KOPT-K1 (cell line): ENCODE data around the gene C1S.

ENCODE experiments used
- H3K27ac ChIP-seq: fragments of 200-600 bp; sonication (generic); 2 replicates; pipeline ENCODE4 v1.5.1; 2016; ENCODE audit warnings: antibody characterized with exemption, mild to moderate bottlenecking, low read depth, low read length; ENCODE audit not compliant: poor library complexity, severe bottlenecking
- H3K36me3 ChIP-seq: fragments of 200-600 bp; sonication (generic); 2 replicates; pipeline ENCODE4 v1.5.1; 2017; ENCODE audit warnings: antibody characterized with exemption, mild to moderate bottlenecking, low read length, moderate library complexity; ENCODE audit not compliant: insufficient read depth
- H3K9me3 ChIP-seq: fragments of 200-600 bp; sonication (generic); 2 replicates; pipeline ENCODE4 v1.5.1; 2017; ENCODE audit warnings: antibody characterized with exemption, low read length, mild to moderate bottlenecking; ENCODE audit not compliant: insufficient read depth, poor library complexity, severe bottlenecking

The C1S gene

GRCh38 chr12:7079826-7080125, 19.3 kb downstream of the C1S start:
- Histone ChIP-seq H3K9me3 (no peaks in the 10 kb centered on the region), H3K27ac (no peak overlapping the region), H3K36me3 (no peaks in the 10 kb centered on the region; the same call in 1 of the 2 replicates)

GRCh38 chr12:7081037-7081436, 20.5 kb downstream of the C1S start:
- Histone ChIP-seq H3K27ac (no peak overlapping the region), H3K9me3 (no peaks in the 10 kb centered on the region)

GRCh38 chr12:7083125-7083524, 22.6 kb downstream of the C1S start:
- no peaks in the 10 kb centered on the region; the same call in 1 of the 2 replicates for H3K36me3 ChIP-seq
- H3K9me3 ChIP-seq = no peaks in the 10 kb centered on the region
- no peak overlapping the region for H3K27ac ChIP-seq

More at GRCh38 chr12:7081037-7081436, 20.5 kb downstream of the C1S start:
- H3K36me3 ChIP-seq = no peaks in the 10 kb centered on the region; the same call in 1 of the 2 replicates

GRCh38 chr12:7089196-7089871, 28.8 kb downstream of the C1S start:
- Histone ChIP-seq H3K36me3 (no peaks in the 10 kb centered on the region; the same call in 1 of the 2 replicates), H3K9me3 (no peaks in the 10 kb centered on the region), H3K27ac (no peak overlapping the region)

GRCh38 chr12:7090222-7090998, 29.9 kb downstream of the C1S start:
- Histone ChIP-seq H3K27ac (no peak overlapping the region), H3K36me3 (no peaks in the 10 kb centered on the region), H3K9me3 (no peaks in the 10 kb centered on the region)

- Histone ChIP-seq H3K27ac (no peak overlapping the region), H3K36me3 (no peaks in the 10 kb centered on the region), H3K9me3 (no peaks in the 10 kb centered on the region)
These were observed 30.7 kb downstream of the C1S start for GRCh38 chr12:7091171-7091570.

GRCh38 chr12:7091660-7092228, 31.2 kb downstream of the C1S start:
- peak overlapping the region; percentile 41 for H3K27ac ChIP-seq

GRCh38 chr12:7092229-7092985, 31.9 kb downstream of the C1S start, which contains the start of gene C1R:
Gene C1R (minus strand): TSS chr12:7092445. CDS start chr12:7092388, 57 bp downstream.
- Histone ChIP-seq H3K36me3 (no peaks in the 10 kb centered on the region), H3K27ac (peak within 1 kb of the TSS; percentile 41), H3K9me3 (no peaks in the 10 kb centered on the region)

More at GRCh38 chr12:7091660-7092228, 31.2 kb downstream of the C1S start:
- no peaks in the 10 kb centered on the region for H3K9me3 ChIP-seq
- no peaks in the 10 kb centered on the region for H3K36me3 ChIP-seq

GRCh38 chr12:7092986-7093460, 32.5 kb downstream of the C1S start:
- H3K36me3 ChIP-seq = no peaks in the 10 kb centered on the region
- no peak overlapping the region for H3K27ac ChIP-seq
- H3K9me3 ChIP-seq = no peaks in the 10 kb centered on the region

- Histone ChIP-seq H3K36me3 (no peaks in the 10 kb centered on the region), H3K27ac (no peak overlapping the region), H3K9me3 (no peaks in the 10 kb centered on the region)
These were observed 33.0 kb downstream of the C1S start for GRCh38 chr12:7093486-7093885.

GRCh38 chr12:7093892-7094291, 33.4 kb downstream of the C1S start:
- Histone ChIP-seq H3K36me3 (no peaks in the 10 kb centered on the region), H3K9me3 (no peaks in the 10 kb centered on the region), H3K27ac (no peak overlapping the region)

GRCh38 chr12:7096006-7096932, 35.8 kb downstream of the C1S start:
- Histone ChIP-seq H3K9me3 (no peaks in the 10 kb centered on the region), H3K27ac (no peak overlapping the region), H3K36me3 (no peaks in the 10 kb centered on the region)

GRCh38 chr12:7096979-7097378, 36.5 kb downstream of the C1S start:
- H3K9me3 ChIP-seq = no peaks in the 10 kb centered on the region
- no peaks in the 10 kb centered on the region for H3K36me3 ChIP-seq

More at GRCh38 chr12:7096979-7097378, 36.5 kb downstream of the C1S start:
- H3K27ac ChIP-seq = no peak overlapping the region
